ENCODE results near the gene NR6A1.

NR6A1 gene

DNA sequence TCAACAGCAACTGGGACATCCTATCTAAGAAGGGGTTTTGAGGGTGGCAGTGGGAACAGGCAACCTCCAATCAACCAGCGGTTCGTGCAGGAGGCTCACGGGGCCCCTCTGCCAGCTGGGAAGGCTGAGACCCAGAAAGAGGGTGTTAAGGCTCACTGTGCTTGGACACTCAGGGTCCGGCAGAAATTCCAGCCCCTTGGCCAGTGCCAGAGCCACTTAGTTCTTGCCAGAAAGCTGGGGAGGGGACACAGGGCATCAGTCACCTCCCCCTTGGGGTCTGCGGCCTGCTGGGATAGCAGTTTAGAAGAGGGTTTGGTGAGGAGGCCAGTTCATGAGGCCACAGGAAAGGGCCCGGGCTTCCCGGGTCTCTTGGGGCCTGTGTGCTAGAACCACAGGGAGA is 300.4 kb downstream of the NR6A1 start:
- in situ Hi-C loops (cut with HindIII; ENCODE audit: low sequenced_read_pairs) = no loop called here
- DNase-seq (ENCODE audit: low read depth) = no peak
- no peak overlapping the region for H3K4me3 ChIP-seq (ENCODE audit: low read depth, low read length)
- TF ChIP-seq, protein P1, sequence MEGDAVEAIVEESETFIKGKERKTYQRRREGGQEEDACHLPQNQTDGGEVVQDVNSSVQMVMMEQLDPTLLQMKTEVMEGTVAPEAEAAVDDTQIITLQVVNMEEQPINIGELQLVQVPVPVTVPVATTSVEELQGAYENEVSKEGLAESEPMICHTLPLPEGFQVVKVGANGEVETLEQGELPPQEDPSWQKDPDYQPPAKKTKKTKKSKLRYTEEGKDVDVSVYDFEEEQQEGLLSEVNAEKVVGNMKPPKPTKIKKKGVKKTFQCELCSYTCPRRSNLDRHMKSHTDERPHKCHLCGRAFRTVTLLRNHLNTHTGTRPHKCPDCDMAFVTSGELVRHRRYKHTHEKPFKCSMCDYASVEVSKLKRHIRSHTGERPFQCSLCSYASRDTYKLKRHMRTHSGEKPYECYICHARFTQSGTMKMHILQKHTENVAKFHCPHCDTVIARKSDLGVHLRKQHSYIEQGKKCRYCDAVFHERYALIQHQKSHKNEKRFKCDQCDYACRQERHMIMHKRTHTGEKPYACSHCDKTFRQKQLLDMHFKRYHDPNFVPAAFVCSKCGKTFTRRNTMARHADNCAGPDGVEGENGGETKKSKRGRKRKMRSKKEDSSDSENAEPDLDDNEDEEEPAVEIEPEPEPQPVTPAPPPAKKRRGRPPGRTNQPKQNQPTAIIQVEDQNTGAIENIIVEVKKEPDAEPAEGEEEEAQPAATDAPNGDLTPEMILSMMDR (IDR thresholded peaks at IDR 0.05; ENCODE audit: low read depth, low read length, missing control alignments) = no peak

DNA sequence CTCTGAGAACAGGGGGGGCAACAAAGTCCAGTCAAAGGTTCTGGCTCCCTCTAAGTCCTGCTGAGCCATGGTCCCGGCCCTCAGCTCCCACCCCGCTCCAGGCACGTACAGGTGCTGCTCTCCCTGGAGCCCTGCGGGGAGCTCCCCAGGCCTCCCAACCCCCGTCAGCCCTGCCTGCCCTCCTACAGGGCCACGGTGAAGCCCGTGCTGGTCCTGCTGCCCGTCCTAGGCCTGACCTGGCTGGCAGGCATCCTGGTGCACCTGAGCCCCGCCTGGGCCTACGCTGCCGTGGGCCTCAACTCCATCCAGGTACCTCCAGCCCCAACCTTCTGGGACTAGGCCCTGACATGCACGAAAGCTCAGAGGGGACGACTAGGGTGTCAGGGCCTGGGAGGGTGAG is 300.8 kb downstream of the NR6A1 start:
- H3K4me3 ChIP-seq (ENCODE audit: low read depth, low read length) = no peak overlapping the region
- no peak for DNase-seq (ENCODE audit: low read depth)
- TF ChIP-seq, protein P1 (IDR thresholded peaks at IDR 0.05; ENCODE audit: low read depth, low read length, missing control alignments) = no peak
- in situ Hi-C loops (cut with HindIII; ENCODE audit: low sequenced_read_pairs) = no loop called here

DNA sequence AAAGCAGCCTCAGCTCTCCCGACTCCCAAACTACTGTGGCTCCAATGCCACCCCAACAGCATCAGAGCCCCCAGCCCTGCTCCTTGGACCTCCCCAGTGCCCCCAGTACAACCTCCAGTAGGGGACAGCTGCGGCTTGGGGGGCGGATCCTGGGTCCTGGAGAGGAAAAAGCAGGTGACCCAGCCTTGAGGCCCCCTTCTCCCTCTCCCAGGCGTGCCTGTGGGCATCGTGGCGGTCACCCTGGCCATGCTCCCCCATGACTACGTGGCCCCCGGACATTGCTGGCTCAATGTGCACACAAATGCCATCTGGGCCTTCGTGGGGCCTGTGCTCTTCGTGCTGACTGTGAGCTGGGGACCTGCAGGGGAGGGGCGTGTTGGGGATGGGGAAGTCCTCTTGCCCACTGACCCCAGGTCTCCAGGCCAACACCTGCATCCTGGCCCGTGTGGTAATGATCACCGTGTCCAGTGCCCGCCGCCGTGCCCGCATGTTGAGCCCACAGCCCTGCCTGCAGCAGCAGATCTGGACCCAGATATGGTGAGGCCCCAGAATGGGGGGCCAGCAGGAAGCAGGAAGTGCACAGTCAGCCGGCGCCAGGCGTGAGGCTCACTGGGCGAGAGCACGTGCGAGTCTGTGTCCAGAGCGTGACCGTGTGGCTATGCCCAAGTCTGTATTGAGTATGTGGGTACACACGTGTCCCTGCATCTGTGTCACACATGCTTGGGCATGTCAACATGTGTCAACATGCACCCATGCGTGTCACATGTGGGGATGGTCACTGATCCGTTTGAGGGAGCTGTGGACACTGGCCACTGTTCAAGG is 301.9 kb downstream of the NR6A1 start:
- TF ChIP-seq, protein P1 (IDR thresholded peaks at IDR 0.05; ENCODE audit: low read depth, low read length, missing control alignments) = no peak
- in situ Hi-C loops (cut with HindIII; ENCODE audit: low sequenced_read_pairs) = no loop called here
- no peak overlapping the region for H3K4me3 ChIP-seq (ENCODE audit: low read depth, low read length)
- no peak for DNase-seq (ENCODE audit: low read depth)

DNA sequence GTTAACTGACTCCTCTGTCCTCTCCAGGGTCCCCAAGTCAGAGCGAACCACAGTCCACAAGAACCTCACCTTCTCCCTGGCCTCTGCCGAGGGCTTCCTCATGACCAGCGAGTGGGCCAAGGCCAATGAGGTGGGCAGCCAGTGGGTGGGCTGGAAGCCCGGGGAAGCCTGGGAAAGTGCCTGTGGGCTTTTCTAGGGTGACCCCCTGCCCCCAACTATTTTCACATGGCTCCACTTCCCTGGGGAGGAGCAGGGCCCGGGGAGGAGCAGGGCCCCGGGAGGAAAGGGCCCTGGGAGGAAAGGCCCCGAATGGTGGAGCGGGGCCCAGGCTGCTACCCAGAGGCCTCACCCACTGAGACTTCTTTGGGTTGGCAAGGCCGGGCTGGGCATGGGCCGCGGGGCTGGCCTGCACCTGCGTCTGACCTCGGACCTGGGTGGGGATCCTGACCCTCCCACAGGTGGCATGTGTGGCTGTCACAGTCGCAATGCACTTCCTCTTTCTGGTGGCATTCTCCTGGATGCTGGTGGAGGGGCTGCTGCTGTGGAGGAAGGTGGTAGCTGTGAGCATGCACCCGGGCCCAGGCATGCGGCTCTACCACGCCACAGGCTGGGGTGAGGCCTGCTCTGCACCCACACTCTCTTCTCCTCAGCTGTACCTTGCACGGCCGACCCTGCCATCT is 302.9 kb downstream of the NR6A1 start:
- no peak overlapping the region for H3K4me3 ChIP-seq (ENCODE audit: low read depth, low read length)
- in situ Hi-C loops (cut with HindIII; ENCODE audit: low sequenced_read_pairs) = no loop called here

DNA sequence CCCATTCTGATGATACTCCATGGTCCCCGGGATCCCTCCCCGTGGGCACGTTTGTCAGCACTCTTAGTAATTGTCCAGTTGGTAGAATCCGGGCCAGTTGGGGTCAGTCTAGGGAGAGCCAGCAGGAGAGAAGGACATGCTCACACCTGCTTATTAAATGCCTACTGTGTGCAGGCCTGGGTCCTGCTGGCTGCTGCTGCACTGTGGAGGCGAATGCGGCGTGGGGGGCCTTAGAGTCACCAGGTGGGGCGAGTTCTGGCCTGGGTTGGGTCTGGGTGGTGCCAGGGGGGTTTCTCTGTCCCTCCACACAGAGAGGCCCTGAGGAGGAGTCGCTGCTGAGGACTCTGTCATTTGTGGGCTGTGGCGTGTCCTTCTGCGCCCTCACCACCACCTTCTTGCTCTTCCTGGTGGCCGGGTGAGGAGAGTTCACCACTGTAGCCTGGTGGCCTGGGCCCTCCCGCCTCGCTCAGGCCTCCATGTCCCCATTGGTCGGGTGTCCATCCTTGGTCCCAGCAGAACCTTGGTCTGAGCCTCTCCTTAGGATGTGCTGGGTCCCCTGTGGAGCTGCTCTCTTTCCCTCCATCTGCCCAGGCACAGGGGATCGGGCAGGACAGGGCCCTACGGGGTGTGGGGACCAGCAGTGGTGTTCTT is 303.6 kb downstream of the NR6A1 start:
- TF ChIP-seq, protein P1 (IDR thresholded peaks at IDR 0.05; ENCODE audit: low read depth, low read length, missing control alignments) = no peak
- in situ Hi-C loops (cut with HindIII; ENCODE audit: low sequenced_read_pairs) = no loop called here
- no peak for DNase-seq (ENCODE audit: low read depth)
- no peak overlapping the region for H3K4me3 ChIP-seq (ENCODE audit: low read depth, low read length)

More for the DNA sequence above, 302.9 kb downstream of the NR6A1 start:
- TF ChIP-seq, protein P1 (IDR thresholded peaks at IDR 0.05; ENCODE audit: low read depth, low read length, missing control alignments) = no peak
- no peak for DNase-seq (ENCODE audit: low read depth)

Data from astrocyte of the cerebellum (primary cell).